Measurements from ENCODE around the gene TACC2. TPM values are rescaled to one million over a fixed set of nuclear protein-coding genes. Genes with fewer than 3 reads are reported as not detected.

TACC2 gene
- total and polyA plus RNA-seq, 12 donors: 68.1 to 451 (median 364) TPM

- H3K4me1 ChIP-seq: peaks cover 13 to 69% (median 40%) of the 10 kb centered on the region in 9 donors
Observed at GRCh38 chr10:122163174-122164022, 174.4 kb downstream of the TACC2 start.

GRCh38 chr10:122164023-122164601 is 175.1 kb downstream of the TACC2 start:
- peak overlapping the region in 9 of 10 donors; percentile 27 to 60 (median 49) for H3K4me3 ChIP-seq
- 48 to 63% methylated on average over 25 of the region's 25 CpGs for WGBS, 2 donors
- DNase-seq (no peak), ATAC-seq (peak; percentile 27 to 61 (median 50))
- H3K4me1 ChIP-seq: peaks cover 13 to 67% (median 40%) of the 10 kb centered on the region in 9 donors
- peak overlapping the region in 1 of 10 donors; percentile 7 for H3K27ac ChIP-seq
- peaks cover 0 to 41% (median 0%) of the 10 kb centered on the region in 7 donors for H3K27me3 ChIP-seq
- intact Hi-C loops (cut with DNase I): no loop called here
- peaks cover 0 to 19% (median 0%) of the 10 kb centered on the region in 9 donors for H3K36me3 ChIP-seq
- H3K9me3 ChIP-seq: no peaks in the 10 kb centered on the region
- no peak for TF ChIP-seq CTCF (IDR thresholded peaks at IDR 0.05)

More at GRCh38 chr10:122163174-122164022, 174.4 kb downstream of the TACC2 start:
- Histone ChIP-seq H3K27me3 (peaks cover 0 to 41% (median 0%) of the 10 kb centered on the region in 7 donors), H3K9me3 (no peaks in the 10 kb centered on the region), H3K36me3 (peaks cover 0 to 18% (median 0%) of the 10 kb centered on the region in 9 donors), H3K27ac (peak overlapping the region in 3 of 10 donors; percentile 19 to 45 (median 33)), H3K4me3 (peak overlapping the region in 9 of 10 donors; percentile 27 to 60 (median 49))
- peak in 5 of 8 donors; percentile 2 to 26 (median 5) for ATAC-seq
- peak in 1 of 2 donors; percentile 25 for DNase-seq
- no peak for TF ChIP-seq CTCF (IDR thresholded peaks at IDR 0.05)
- WGBS, 2 donors: 14 to 18% methylated on average over 83 to 89 of the region's 89 CpGs
- intact Hi-C loops (cut with DNase I): no loop called here

GRCh38 chr10:122164815-122165483 is 176.0 kb downstream of the TACC2 start:
- ATAC-seq (no peak), DNase-seq (no peak)
- WGBS, 2 donors: 64 to 68% methylated on average over 17 of the region's 17 CpGs
- Histone ChIP-seq H3K27ac (peak overlapping the region in 1 of 10 donors; percentile 48), H3K36me3 (peaks cover 0 to 19% (median 0%) of the 10 kb centered on the region in 9 donors), H3K4me1 (peaks cover 13 to 58% (median 40%) of the 10 kb centered on the region in 9 donors), H3K4me3 (no peak overlapping the region), H3K9me3 (no peaks in the 10 kb centered on the region), H3K27me3 (peaks cover 0 to 41% (median 0%) of the 10 kb centered on the region in 7 donors)
- intact Hi-C loops (cut with DNase I): no loop called here
- no peak for TF ChIP-seq CTCF (IDR thresholded peaks at IDR 0.05)
